A549 (cell line): ENCODE data around the gene PLCL1. TPM values are rescaled to one million over a fixed set of nuclear protein-coding genes. Genes with fewer than 3 reads are reported as not detected.

Experiments
- ATAC-seq, 2 experiments: fragments of 200-7000 bp in 1 of 2; fragments of >200 bp in 1 of 2; cut with Nextera tagmentation in 1 of 2; cut with Tn5 transposase in 1 of 2; 3 replicates each; pipeline versions ENCODE4 v1.8.0 to v1.9.1; 2018 to 2020; ENCODE audit warnings: mild to moderate bottlenecking in 1 of 2, moderate library complexity in 1 of 2
- CTCF ChIA-PET: fragments of 300-600 bp; sonication (Branson Sonifier 250); formaldehyde crosslinking; extraction: SDS; loops from one replicate; lab custom pipeline; 2021; ENCODE audit warnings: antibody characterized with exemption, inconsistent platforms; lab: Yijun Ruan, JAX
- POLR2A ChIA-PET: fragments of 350-600 bp; formaldehyde crosslinking; extraction: SDS; loops from one replicate; lab custom pipeline; 2021; ENCODE audit warnings: antibody characterized with exemption, inconsistent platforms; lab: Yijun Ruan, JAX
- DNase-seq, 2 experiments: peaks; one replicate each; pipeline versions ENCODE4 v3.0.0 to v3.0.0-alpha.2; 2011 to 2016; ENCODE audit warnings: low read depth in 1 of 2, low spot score in 1 of 2
- FAIRE-seq: peaks from 2 replicates; lab custom pipeline; 2011; peaks lifted over from hg19 to GRCh38; lab: Jason Lieb, UNC
- H3K27ac ChIP-seq, 2 experiments: fragments of >200 bp; sonication (Bioruptor Twin); formaldehyde crosslinking; 3 replicates each; pipeline ENCODE4 v1.5.1; 2016 to 2017
- H3K4me1 ChIP-seq: fragments of >200 bp; sonication (Bioruptor Twin); formaldehyde crosslinking; 3 replicates; pipeline ENCODE4 v1.6.1; 2016
- H3K4me2 ChIP-seq: fragments of >200 bp; sonication (Bioruptor Twin); formaldehyde crosslinking; 3 replicates; pipeline ENCODE4 v1.6.1; 2016
- H3K4me3 ChIP-seq: fragments of >200 bp; sonication (Bioruptor Twin); formaldehyde crosslinking; 3 replicates; pipeline ENCODE4 v1.5.1; 2016
- H3K9me3 ChIP-seq: fragments of >200 bp; sonication (Bioruptor Twin); formaldehyde crosslinking; 3 replicates; pipeline ENCODE4 v1.6.1; 2016
- CHD4 ChIP-seq: fragments of 200-600 bp; sonication (generic); IDR thresholded peaks from 2 replicates; pipeline ENCODE4 v1.6.1; 2016; ENCODE audit warnings: antibody characterized with exemption, mild to moderate bottlenecking, borderline replicate concordance
- CTCF ChIP-seq: fragments of >200 bp; sonication (Bioruptor Twin); formaldehyde crosslinking; IDR thresholded peaks from 3 replicates; pipeline ENCODE4 v1.5.1; 2016
- E2F6 ChIP-seq: IDR thresholded peaks from 2 replicates; pipeline ENCODE4 v1.6.1; 2012; ENCODE audit warnings: low read depth, borderline replicate concordance
- EHF ChIP-seq: fragments of 250-450 bp; sonication (Bioruptor Pico); IDR thresholded peaks from 2 replicates; pipeline ENCODE4 v1.5.0; 2020; ENCODE audit warnings: mild to moderate bottlenecking
- FOXS1 ChIP-seq: fragments of 250-450 bp; sonication (Bioruptor Pico); IDR thresholded peaks from 2 replicates; pipeline ENCODE4 v1.5.0; 2020; ENCODE audit warnings: mild to moderate bottlenecking, moderate library complexity
- HDAC2 ChIP-seq: fragments of 200-600 bp; sonication (generic); IDR thresholded peaks from 2 replicates; pipeline ENCODE4 v1.6.1; 2016
- HES2 ChIP-seq: fragments of >200 bp; sonication (Bioruptor Twin); formaldehyde crosslinking; IDR thresholded peaks from 2 replicates; pipeline ENCODE4 v1.6.1; 2016
- HEYL ChIP-seq: fragments of 250-450 bp; sonication (Bioruptor Pico); IDR thresholded peaks from 2 replicates; pipeline ENCODE4 v1.8.0; 2021; ENCODE audit warnings: mild to moderate bottlenecking, moderate library complexity
- HOXB13 ChIP-seq: fragments of 250-450 bp; sonication (Bioruptor Pico); IDR thresholded peaks from 2 replicates; pipeline ENCODE4 v1.5.0; 2020; ENCODE audit warnings: low read depth, mild to moderate bottlenecking, moderate library complexity
- JUNB ChIP-seq: fragments of >200 bp; sonication (Bioruptor Twin); formaldehyde crosslinking; IDR thresholded peaks from 2 replicates; pipeline ENCODE4 v1.6.1; 2016
- KDM5A ChIP-seq: fragments of 200-600 bp; sonication (generic); IDR thresholded peaks from 2 replicates; pipeline ENCODE4 v1.6.1; 2016; ENCODE audit warnings: antibody characterized with exemption, mild to moderate bottlenecking
- MAFK ChIP-seq: fragments of 450-650 bp; IDR thresholded peaks from 2 replicates; pipeline ENCODE4 v1.6.1; 2014; ENCODE audit not compliant: partially characterized antibody
- MAZ ChIP-seq: fragments of 150-350 bp; IDR thresholded peaks from 2 replicates; pipeline ENCODE4 v1.6.1; 2014; ENCODE audit warnings: antibody characterized with exemption, low read depth, low read length, borderline replicate concordance
- NFE2L2 ChIP-seq: fragments of 150-350 bp; conservative IDR thresholded peaks from 2 replicates; pipeline ENCODE4 v1.6.1; 2014; ENCODE audit warnings: low read length
- PBX3 ChIP-seq: IDR thresholded peaks from 2 replicates; pipeline ENCODE4 v1.6.1; 2012
- POLR2A ChIP-seq: IDR thresholded peaks from 2 replicates; pipeline ENCODE4 v1.6.1; 2012; ENCODE audit warnings: mild to moderate bottlenecking, low read length
- POLR2AphosphoS2 ChIP-seq: conservative IDR thresholded peaks from 2 replicates; pipeline ENCODE4 v1.6.1; 2012; ENCODE audit warnings: low read length, improper control_type of control experiment, inconsistent platforms
- REST ChIP-seq: fragments of 200-600 bp; sonication (generic); IDR thresholded peaks from 2 replicates; pipeline ENCODE4 v1.6.1; 2016; ENCODE audit warnings: antibody characterized with exemption, mild to moderate bottlenecking, moderate library complexity
- RFX5 ChIP-seq: fragments of 450-650 bp; IDR thresholded peaks from 2 replicates; pipeline ENCODE4 v1.7.1; 2014; ENCODE audit warnings: antibody characterized with exemption, mild to moderate bottlenecking, moderate library complexity
- SMC3 ChIP-seq: fragments of >200 bp; sonication (Bioruptor Twin); formaldehyde crosslinking; IDR thresholded peaks from 3 replicates; pipeline ENCODE4 v1.6.1; 2018; ENCODE audit warnings: inconsistent platforms
- USF2 ChIP-seq: fragments of 450-650 bp; IDR thresholded peaks from 2 replicates; pipeline ENCODE4 v1.6.1; 2014; ENCODE audit warnings: antibody characterized with exemption
- WGBS: methylation state at CpG from one replicate; pipeline ENCODE4 v1.1.6; 2017; ENCODE audit errors: missing lambda C conversion rate; 5-methylcytosine and 5-hydroxymethylcytosine counted together
- polyA plus RNA-seq, 4 experiments: library from polyadenylated mRNA; depleted of rRNA in 3 of 4; stranded (reverse); fragments of >200 nt; fragmentation: RNase III in 1 of 4; extraction: RNeasy Plus Mini Kit Qiagen cat#74134 plus additional on column Dnase treatment in 1 of 4; gene quantifications; 2 replicates in 3 of 4; 3 replicates in 1 of 4; pipeline ENCODE4 v1.2.3, GENCODE V29; 2011 to 2017

Gene PLCL1
- polyA plus RNA-seq, 2 of the 4 experiments (the other 2 are of a cell fraction): 0.03 TPM

- H3K4me1 ChIP-seq: no peaks in the 10 kb centered on the region
- POLR2A ChIA-PET: no interaction called here
- no peak for FAIRE-seq
- no peak for ATAC-seq
- TF ChIP-seq MAFK: no peak
- no peak for TF ChIP-seq PBX3
- TF ChIP-seq NFE2L2: no peak
- TF ChIP-seq CTCF: no peak
- TF ChIP-seq HOXB13 (CRISPR knock-in tag): no peak
- TF ChIP-seq EHF: no peak
- TF ChIP-seq HEYL (CRISPR knock-in tag): no peak
- no peak for TF ChIP-seq USF2
- no peak for TF ChIP-seq JUNB
- no peak for TF ChIP-seq E2F6
- TF ChIP-seq REST: no peak
- TF ChIP-seq KDM5A: no peak
- TF ChIP-seq HDAC2: no peak
- no peak for TF ChIP-seq HES2
- no peak for TF ChIP-seq SMC3
- TF ChIP-seq CHD4: no peak
- TF ChIP-seq POLR2A: no peak
- no peak for TF ChIP-seq FOXS1 (CRISPR knock-in tag)
- no peak for TF ChIP-seq MAZ
- TF ChIP-seq, all 56 proteins: peak for 0
- Histone ChIP-seq H3K9me3 (no peaks in the 10 kb centered on the region), H3K27ac (no peak overlapping the region), H3K4me2 (no peak overlapping the region), H3K4me3 (no peak overlapping the region)
- 2% methylated on average over 2 of the region's 2 CpGs for WGBS
- CTCF ChIA-PET: no interaction called here
- no peak for DNase-seq
These were observed 90.4 kb downstream of the PLCL1 start for GRCh38 chr2:197894751-197895274.

GRCh38 chr2:197897960-197898678, 93.7 kb downstream of the PLCL1 start:
- TF ChIP-seq RFX5: no peak
- no peak for TF ChIP-seq HES2
- no peak for TF ChIP-seq HDAC2
- no peak for TF ChIP-seq JUNB
- no peak for TF ChIP-seq POLR2AphosphoS2
- H3K4me3 ChIP-seq: no peak overlapping the region
- H3K4me1 ChIP-seq: no peaks in the 10 kb centered on the region
- ChIA-PET POLR2A (no interaction called here), CTCF (no interaction called here)
- ATAC-seq (no peak), DNase-seq (no peak), FAIRE-seq (no peak)
- no peak overlapping the region for H3K4me2 ChIP-seq
- WGBS: 44% methylated on average over 4 of the region's 4 CpGs
- H3K9me3 ChIP-seq: no peaks in the 10 kb centered on the region
- H3K27ac ChIP-seq: no peak overlapping the region
